Osteocyte (in vitro differentiated cells): Measurements from ENCODE around the gene ANKS1A. TPM values are rescaled to one million over a fixed set of nuclear protein-coding genes. Genes with fewer than 3 reads are reported as not detected.
A peak's percentile ranks its signal among the peaks of the same experiment; 100 is the strongest.

Source experiments
- DNase-seq: peaks from one replicate; pipeline ENCODE4 v3.0.0; 2021; ENCODE audit warnings: mixed read lengths; ENCODE audit not compliant: unreplicated experiment; ENCODE audit errors: extremely low spot score
- H3K27ac Mint-ChIP-seq: one replicate; pipeline ENCODE4 v1.8.0; 2021; ENCODE audit warnings: mild to moderate bottlenecking, mixed read lengths; ENCODE audit not compliant: unreplicated experiment
- H3K27me3 Mint-ChIP-seq: one replicate; pipeline ENCODE4 v1.8.0; 2021; ENCODE audit warnings: mixed read lengths; ENCODE audit not compliant: unreplicated experiment
- H3K36me3 Mint-ChIP-seq: one replicate; pipeline ENCODE4 v1.8.0; 2021; ENCODE audit warnings: mixed read lengths; ENCODE audit not compliant: unreplicated experiment
- H3K4me1 Mint-ChIP-seq: one replicate; pipeline ENCODE4 v1.8.0; 2021; ENCODE audit warnings: mixed read lengths; ENCODE audit not compliant: unreplicated experiment
- H3K4me3 Mint-ChIP-seq: one replicate; pipeline ENCODE4 v1.8.0; 2021; ENCODE audit warnings: mild to moderate bottlenecking, moderate library complexity, mixed read lengths; ENCODE audit not compliant: unreplicated experiment
- H3K9me3 Mint-ChIP-seq: one replicate; pipeline ENCODE4 v1.8.0; 2021; ENCODE audit warnings: mixed read lengths; ENCODE audit not compliant: unreplicated experiment
- CTCF ChIP-seq: fragments of 200-600 bp; sonication (generic); IDR thresholded peaks from 2 replicates; pipeline ENCODE4 v1.5.0; 2021; ENCODE audit warnings: antibody characterized with exemption, mild to moderate bottlenecking, moderate library complexity
- total RNA-seq: library from RNA; stranded (reverse); gene quantifications from 2 replicates; pipeline ENCODE4 v1.2.1, GENCODE V29; 2021

The ANKS1A gene
- total RNA-seq, 1 donor from 2014 or later: 15.5 TPM

DNA sequence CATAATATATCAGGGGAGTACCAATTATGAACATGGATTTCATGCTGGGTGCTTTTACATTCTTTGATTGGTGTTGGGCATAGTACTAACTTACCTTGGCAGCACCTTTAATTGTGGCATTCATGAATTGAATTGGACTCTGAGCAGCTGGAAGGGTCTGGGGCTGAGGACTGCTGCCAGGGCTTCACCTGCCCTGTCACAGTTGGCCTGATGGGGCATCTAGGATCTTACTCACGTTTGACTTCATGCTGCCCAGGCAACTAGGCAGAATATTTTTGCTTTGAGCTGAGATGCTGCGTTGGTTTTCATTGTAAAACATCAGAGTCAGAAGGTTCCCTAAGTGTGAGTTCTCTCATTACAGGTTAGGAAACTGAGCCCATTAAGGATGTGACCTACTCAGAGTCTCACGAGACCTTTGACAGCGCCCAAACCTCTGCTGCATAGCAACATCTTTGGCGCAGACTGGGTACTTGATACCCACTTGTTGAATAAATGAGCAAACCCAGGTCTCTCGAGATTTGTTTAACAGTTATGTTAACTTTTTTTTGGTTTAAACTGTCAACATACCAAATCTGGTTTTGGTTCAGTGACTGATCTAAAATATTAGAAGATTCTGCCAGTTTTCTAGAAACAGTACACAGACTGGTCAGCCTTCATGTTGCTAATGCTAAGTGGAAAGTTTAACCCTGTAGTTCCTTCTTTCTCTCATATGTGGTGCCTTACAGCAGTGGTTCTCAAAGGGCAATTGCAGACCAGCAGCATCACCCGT, 147.2 kb downstream of the ANKS1A start:
- peaks cover 7% of the 10 kb centered on the region for H3K36me3 Mint-ChIP-seq
- peak overlapping the region; percentile 35 for H3K27ac Mint-ChIP-seq
- no peaks in the 10 kb centered on the region for H3K27me3 Mint-ChIP-seq
- H3K9me3 Mint-ChIP-seq: no peaks in the 10 kb centered on the region
- H3K4me3 Mint-ChIP-seq: no peak overlapping the region
- no peak for DNase-seq
- H3K4me1 Mint-ChIP-seq: peaks cover 34% of the 10 kb centered on the region
- no peak for TF ChIP-seq CTCF

DNA sequence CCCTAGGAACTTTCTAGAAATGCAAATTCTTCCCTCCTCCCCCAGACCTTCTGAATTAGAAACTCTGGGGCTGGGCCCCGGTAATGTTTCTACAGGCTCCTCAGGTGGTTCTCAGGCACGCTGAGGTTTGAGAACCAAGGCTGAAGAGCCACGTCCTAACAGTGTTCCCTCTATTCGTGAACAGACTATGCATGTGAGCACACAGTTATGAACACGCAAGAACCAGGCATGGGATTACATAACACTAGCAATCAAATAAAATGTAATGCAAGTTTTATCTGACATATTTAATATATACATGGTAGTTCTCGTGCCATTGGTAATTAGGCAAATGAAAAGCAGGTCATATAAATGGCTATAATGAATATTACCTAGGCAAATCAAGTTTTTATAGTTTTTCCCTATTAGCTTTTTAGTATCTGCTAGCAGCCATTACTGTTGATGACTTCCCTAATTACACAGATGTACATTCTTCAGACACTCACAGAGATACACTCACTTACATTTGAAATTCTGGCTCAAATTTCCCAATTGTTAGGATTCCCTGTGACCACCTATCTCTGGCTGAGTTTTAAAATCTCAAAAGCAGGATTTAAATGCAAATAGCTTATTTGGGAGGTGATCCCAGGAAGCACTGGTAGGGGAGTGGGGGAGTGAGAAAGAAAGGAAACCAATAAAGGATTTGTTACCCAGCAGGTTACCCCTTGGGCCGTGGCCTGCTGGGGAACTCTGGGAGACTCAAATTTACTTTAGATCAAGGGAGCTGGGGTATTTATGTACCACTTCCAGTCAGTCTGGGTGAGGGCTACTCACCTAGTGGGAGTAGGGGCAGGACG, 148.0 kb downstream of the ANKS1A start:
- Mint-ChIP-seq H3K4me1 (peaks cover 42% of the 10 kb centered on the region), H3K27me3 (no peaks in the 10 kb centered on the region), H3K9me3 (no peaks in the 10 kb centered on the region), H3K4me3 (no peak overlapping the region), H3K27ac (peak overlapping the region; percentile 72), H3K36me3 (peaks cover 9% of the 10 kb centered on the region)
- DNase-seq: no peak
- no peak for TF ChIP-seq CTCF

DNA sequence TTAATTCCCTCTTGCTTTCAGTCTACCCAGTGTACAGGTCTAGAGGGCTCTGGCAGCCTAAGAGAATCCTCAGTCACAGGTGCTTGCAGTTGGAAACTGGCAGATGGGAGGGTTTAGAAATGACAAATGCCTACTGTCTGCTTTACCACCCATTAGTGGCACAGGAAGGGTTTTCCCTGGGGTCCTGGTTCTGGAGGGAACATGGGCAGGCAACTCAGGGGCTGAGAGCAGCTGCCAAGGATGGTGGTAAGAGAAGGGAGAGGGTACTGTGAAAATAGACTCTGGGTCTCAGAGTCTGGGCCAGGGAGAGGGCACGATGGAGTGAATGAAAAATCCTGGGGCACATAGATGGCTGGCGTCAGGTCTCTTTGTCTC, 148.6 kb downstream of the ANKS1A start:
- TF ChIP-seq CTCF: no peak
- no peaks in the 10 kb centered on the region for H3K9me3 Mint-ChIP-seq
- H3K4me3 Mint-ChIP-seq: no peak overlapping the region
- peaks cover 45% of the 10 kb centered on the region for H3K4me1 Mint-ChIP-seq
- no peak for DNase-seq
- H3K36me3 Mint-ChIP-seq: peaks cover 9% of the 10 kb centered on the region
- peak overlapping the region; percentile 72 for H3K27ac Mint-ChIP-seq
- no peaks in the 10 kb centered on the region for H3K27me3 Mint-ChIP-seq

DNA sequence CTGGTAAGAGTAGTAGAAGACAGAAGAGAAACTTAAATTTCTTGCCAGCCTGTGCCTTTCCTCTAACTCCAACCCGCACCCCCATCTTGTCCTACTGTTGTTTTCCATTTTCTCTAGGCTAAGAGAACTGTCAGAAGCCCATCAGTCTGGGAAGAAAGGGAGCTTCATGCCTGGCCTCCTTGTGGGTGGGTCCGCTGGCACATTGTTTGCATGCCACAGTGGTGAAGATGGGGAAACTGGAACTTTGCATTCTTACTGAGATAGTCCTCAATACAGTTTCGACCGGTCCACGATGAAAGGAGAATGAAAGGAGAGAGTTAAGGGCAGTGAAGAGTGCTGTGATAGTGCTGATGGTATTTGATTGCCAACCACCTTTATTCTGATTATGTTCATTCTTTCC, 149.0 kb downstream of the ANKS1A start:
- no peak for TF ChIP-seq CTCF
- H3K27ac Mint-ChIP-seq: peak overlapping the region; percentile 72
- H3K27me3 Mint-ChIP-seq: no peaks in the 10 kb centered on the region
- peaks cover 14% of the 10 kb centered on the region for H3K36me3 Mint-ChIP-seq
- DNase-seq: no peak
- H3K4me3 Mint-ChIP-seq: no peak overlapping the region
- peaks cover 45% of the 10 kb centered on the region for H3K4me1 Mint-ChIP-seq
- H3K9me3 Mint-ChIP-seq: no peaks in the 10 kb centered on the region

DNA sequence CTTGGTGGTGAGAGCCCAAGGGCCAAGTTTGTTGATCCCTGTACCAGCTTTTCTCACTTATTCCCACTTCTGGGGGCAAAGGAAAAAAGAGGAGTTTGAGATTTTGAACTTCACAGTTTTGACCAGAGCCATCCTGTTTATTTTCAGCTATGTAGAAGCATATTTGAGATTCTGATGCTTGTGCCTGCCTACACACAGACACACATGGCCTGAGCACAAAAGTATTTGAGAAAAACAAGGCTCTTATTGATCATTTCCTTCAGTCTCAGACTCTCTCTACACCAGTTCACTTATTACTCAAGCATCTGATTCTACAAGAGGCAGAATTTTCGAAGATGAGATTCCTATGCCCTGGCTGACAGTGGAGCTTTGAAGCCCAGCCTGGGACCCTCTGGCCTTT, 151.3 kb downstream of the ANKS1A start:
- DNase-seq: no peak
- Mint-ChIP-seq H3K27me3 (no peaks in the 10 kb centered on the region), H3K9me3 (no peaks in the 10 kb centered on the region), H3K4me1 (peaks cover 45% of the 10 kb centered on the region), H3K4me3 (no peak overlapping the region), H3K36me3 (peaks cover 13% of the 10 kb centered on the region), H3K27ac (no peak overlapping the region)
- no peak for TF ChIP-seq CTCF
